GM19397 (cell line): ENCODE results near the gene TSPAN33.
"Not testable (repeated sequence)": the region's sequence is repeated elsewhere in the genome, so short reads cannot be mapped to it uniquely, and the experiment has no call there.

Experiments
- ATAC-seq: cut with Tn5 transposase; IDR thresholded peaks from one replicate; pipeline ENCODE4 v1.9.1; 2021; ENCODE audit warnings: mild to moderate bottlenecking, moderate library complexity; ENCODE audit not compliant: unreplicated experiment

The TSPAN33 gene, protein sequence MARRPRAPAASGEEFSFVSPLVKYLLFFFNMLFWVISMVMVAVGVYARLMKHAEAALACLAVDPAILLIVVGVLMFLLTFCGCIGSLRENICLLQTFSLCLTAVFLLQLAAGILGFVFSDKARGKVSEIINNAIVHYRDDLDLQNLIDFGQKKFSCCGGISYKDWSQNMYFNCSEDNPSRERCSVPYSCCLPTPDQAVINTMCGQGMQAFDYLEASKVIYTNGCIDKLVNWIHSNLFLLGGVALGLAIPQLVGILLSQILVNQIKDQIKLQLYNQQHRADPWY

GRCh38 chr7:129144095-129144833 lies at the start of gene TSPAN33:
TSPAN33 (plus strand) TSS chr7:129144707; CDS start chr7:129144981, 274 bp downstream.
- peak; percentile 62 for ATAC-seq

GRCh38 chr7:129095258-129095657 lies 49.2 kb upstream of the TSPAN33 start:
- ATAC-seq: peak; percentile 88

DNA sequence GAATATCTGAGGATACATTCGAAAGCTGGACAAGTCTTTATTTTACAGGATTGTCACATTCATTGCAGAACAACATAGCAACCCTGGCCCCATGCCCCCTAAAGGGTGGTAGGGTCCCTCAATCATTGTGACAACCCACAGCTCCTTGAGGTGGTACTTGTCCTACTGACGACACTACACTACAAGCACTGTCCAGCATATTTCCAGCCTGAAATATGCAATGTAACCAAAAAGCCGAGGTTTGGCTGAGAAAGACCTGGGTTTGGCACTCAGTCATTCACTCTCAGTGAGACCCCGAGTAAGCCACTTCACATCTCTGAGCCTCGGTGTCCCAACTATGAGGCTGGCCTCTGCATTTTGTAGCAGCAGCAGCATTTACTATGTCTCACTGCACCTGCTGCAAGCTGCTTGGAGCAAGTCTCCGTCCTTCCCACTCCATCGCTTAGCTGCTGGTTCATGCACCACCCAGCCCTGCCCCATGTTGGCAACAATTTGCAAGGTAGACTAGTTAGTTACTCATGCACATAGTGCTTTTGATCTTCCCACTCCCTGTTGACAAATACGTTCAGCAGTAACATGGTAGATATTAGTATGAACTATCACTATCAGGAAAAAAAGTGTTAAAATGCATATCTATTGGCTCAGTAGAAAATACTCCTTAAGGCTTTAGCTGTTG lies 46.0 kb upstream of the TSPAN33 start:
- no peak for ATAC-seq

- ATAC-seq: no peak
These were observed 43.7 kb upstream of the TSPAN33 start for GRCh38 chr7:129100827-129101166.

GRCh38 chr7:129101746-129102145 lies 42.8 kb upstream of the TSPAN33 start:
- no peak for ATAC-seq

GRCh38 chr7:129103561-129104324 lies 40.8 kb upstream of the TSPAN33 start:
- ATAC-seq: no peak

DNA sequence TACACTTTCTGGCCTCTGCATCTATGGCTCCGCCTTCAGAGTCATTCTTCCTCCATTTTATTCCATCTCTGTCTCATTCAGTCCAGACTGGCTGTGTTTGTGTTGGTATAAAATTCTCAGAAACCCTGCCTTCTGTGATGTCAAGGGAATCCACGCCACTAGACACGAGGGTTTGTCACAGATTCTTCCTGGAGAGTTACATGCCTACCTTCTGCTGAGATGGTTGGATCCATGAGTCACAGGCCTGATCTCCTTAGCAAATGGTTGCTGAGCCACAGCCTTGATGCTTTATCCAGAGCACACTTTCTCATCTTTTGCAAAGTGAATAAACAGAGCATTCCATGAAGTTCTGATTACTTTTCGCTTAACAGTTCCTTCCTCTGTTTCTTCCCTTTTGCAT lies 35.9 kb upstream of the TSPAN33 start:
- ATAC-seq: no peak

DNA sequence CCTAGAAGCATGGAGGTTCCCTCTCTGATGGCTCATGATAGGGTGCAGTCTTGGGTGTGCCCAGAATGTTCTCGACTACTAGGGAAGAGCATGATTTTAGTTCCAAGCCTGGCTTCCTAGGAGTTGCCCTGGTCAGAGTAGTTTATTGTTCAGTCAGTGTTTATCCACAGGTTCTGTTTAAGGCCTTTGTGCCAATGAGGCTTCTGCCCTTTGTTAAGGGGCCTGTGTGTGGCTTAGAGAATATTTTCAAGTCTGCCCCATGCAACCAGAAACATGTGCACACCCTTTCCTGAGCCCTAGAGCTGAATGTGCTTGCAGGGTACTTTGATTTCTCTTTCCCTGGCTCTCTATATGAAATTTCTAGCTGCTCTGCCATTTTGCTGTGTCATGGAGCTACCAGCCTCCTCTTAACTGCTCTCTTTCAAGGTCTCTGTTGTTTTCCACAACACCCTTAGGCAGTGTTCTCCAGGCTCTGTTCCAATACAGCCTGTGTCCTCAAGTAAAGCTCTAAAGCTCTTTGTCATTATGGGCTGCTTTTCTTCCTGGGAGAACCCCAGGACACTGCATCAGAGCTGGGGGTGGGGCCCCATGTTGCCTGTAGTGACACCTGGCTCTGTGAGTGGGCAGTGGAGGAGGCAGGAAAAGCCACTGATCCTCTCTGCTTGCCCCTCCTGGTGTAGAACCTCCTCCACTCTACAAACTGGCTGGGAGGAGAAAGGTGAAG lies 34.1 kb upstream of the TSPAN33 start:
- no peak for ATAC-seq

- ATAC-seq: no peak
These were observed 33.5 kb upstream of the TSPAN33 start for GRCh38 chr7:129110982-129111376.

- no peak for ATAC-seq
These were observed 28.8 kb upstream of the TSPAN33 start for GRCh38 chr7:129115676-129116075.

GRCh38 chr7:129118182-129118581 lies 26.3 kb upstream of the TSPAN33 start:
- no peak for ATAC-seq

DNA sequence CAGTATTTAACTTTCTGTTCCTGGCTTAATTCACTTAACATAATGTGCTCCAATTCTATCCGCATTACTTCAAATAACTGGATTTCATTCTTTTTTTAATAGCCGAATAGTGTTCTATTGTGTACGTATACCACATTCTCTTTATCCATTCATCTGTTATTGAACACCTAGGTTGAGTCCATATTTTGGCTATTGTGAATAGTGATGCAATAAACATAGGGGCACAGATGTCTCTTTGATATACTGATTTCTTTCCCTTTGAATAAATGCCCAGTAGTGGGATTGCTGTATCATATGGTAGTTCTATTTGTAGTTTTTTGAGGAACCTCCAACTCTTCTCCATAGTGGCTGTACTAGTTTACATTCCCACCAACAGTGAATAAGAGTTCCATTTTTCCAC lies 25.5 kb upstream of the TSPAN33 start:
- ATAC-seq: no peak

- not testable (repeated sequence) for ATAC-seq
These were observed 22.9 kb upstream of the TSPAN33 start for GRCh38 chr7:129121501-129122077.

- ATAC-seq: peak; percentile 55
These were observed 22.3 kb upstream of the TSPAN33 start for GRCh38 chr7:129122078-129122750.

GRCh38 chr7:129122751-129123509 lies 21.6 kb upstream of the TSPAN33 start:
- peak; percentile 68 for ATAC-seq

DNA sequence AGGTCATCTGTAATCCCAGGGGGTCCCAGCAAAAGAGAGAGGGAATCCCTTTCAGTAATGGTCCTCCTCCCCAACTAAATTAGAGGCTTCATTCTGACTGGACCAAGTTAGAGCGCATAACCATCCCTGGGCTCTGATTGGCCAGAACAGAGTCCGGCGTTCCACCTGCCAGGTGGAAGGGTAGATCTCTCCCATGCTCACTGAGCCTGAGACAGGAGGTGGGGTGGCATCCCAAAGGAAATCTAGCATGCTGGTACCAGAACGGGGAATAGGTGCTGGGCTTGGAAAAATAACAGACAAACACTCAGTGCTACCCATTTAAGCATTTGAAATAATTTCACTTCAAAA lies 21.0 kb upstream of the TSPAN33 start:
- ATAC-seq: peak; percentile 10

GRCh38 chr7:129126314-129126713 lies 18.2 kb upstream of the TSPAN33 start:
- no peak for ATAC-seq

DNA sequence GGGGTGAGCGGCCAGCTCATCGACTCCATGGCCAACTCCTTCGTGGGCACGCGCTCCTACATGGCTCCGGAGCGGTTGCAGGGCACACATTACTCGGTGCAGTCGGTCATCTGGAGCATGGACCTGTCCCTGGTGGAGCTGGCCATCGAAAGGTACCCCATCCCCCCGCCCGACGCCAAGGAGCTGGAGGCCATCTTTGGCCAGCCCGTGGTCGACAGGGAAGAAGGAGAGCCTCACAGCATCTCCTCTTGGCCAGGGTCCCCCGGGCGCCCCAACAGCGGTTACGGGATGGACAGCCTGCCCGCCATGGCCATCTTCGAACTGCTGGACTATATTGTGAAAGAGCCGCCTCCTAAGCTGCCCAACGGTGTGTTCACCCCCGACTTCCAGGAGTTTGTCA lies 17.4 kb upstream of the TSPAN33 start:
- ATAC-seq: no peak

- no peak for ATAC-seq
These were observed 16.9 kb upstream of the TSPAN33 start for GRCh38 chr7:129127601-129128000.
